GM21423 (cell line): Measurements from ENCODE around the gene SSH2.
"Not testable (repeated sequence)": the region's sequence is repeated elsewhere in the genome, so short reads cannot be mapped to it uniquely, and the experiment has no call there.

Experiments
- ATAC-seq: cut with Tn5 transposase; IDR thresholded peaks from one replicate; pipeline ENCODE4 v1.9.1; 2021; ENCODE audit warnings: mild to moderate bottlenecking, moderate library complexity; ENCODE audit not compliant: unreplicated experiment

Gene SSH2

GRCh38 chr17:29711588-29712385 is 218.2 kb downstream of the SSH2 start:
- no peak for ATAC-seq

DNA sequence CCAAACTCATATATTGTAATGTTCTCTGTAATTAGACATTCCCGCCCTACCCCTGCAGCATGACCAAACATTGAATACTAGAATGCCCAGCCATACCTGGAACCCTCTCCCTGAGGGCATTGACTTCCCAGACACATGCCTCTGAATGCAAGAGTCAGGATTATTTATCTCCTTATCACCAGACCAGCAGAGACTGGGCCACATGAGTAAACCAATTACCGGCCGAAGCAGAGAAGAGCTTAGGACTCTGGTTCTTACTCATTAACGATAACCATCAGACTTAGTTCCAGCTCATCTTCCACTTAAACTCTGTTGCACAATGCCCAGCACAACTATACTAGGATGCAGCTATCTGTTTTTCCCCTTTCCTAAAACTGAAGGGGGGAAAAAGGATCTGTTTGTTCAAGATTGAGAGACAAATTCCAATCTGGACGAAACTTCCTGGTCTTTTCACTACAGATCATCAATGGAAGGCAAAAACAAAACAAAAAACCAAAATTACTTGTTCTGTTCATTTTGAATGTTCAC is 219.1 kb downstream of the SSH2 start:
- ATAC-seq, result no peak

DNA sequence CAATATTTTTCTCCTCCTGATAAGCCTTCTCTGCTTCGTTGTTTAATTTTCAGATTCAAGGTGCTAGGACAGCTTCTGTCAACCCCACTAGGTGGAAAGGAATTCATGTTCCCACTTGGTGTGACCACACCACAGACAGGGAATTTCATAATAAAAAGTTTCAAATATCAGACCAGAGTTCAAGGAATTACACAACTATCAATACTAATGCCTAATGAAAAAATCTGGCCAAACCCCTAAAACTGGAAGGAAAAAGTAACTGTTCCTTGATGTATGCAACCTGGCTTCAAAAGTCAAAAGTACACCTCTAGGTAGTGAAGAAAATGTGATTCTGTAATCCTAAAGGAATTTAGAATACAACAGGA is 219.5 kb downstream of the SSH2 start:
- no peak for ATAC-seq

DNA sequence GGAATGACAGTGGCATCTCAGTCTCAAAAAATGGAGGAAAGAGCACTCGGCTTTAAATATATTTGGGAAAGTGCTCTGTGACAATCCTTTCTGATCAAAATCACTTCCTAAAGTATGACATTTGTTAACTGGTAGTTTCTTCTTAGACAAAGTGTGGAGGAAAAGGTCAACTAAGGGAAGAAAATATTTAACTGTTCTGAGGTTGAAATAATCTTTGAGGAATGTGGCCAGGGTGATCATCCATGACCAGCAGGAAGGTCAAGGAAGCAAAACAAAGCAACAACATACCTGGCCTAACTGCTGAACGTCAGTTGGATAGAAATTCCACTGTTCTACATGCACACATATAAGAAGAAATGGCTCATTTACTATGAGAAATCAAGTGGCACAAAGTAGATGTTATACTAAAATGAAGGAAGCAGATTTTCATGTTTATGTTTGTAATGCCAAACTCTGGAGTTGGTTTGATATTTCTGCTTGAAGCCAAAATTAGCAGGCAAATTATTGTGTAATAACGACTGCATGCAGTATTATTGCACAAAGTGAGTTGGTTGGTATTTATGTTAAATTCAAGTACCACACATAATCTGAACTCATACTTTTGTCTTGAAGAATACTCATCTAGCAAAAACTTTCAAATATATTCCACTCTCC is 220.0 kb downstream of the SSH2 start:
- ATAC-seq, result no peak

DNA sequence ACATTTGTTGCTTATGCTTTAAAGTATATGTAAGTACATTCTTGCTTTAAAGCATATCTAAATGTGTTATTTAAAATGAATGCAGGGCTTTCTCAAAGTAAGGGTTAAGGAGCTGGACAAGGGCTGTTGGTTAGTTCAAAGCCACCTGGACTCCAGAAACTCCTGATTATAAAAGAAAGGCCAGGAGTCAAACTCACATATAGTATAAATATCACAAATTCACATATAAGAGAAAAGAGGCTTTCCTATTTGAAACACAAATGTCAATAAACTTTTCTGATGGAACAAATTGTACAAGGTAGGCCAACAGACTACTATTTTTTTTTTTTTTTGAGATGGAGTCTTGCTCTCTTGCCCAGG is 222.8 kb downstream of the SSH2 start:
- ATAC-seq, result no peak

GRCh38 chr17:29706045-29706431 is 224.0 kb downstream of the SSH2 start:
- no peak for ATAC-seq

DNA sequence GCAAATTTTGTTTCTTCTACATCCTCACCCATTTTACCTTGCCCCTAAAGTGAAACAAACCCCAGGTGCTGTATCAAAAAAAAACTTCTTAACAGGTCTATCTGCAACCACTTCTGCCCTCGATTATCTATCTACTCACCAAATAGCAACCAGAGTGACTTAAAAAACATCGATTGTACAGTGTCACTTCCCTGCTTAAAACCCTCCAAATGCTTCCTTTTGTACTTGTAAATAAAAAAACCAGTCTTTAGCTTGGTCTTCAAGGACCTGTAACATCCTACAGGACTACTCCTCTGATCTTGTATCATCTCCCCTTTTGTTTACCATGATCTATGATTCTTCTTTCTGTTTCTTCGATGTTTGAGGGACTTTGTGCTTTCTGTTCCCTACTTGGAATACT is 224.6 kb downstream of the SSH2 start:
- no peak for ATAC-seq

DNA sequence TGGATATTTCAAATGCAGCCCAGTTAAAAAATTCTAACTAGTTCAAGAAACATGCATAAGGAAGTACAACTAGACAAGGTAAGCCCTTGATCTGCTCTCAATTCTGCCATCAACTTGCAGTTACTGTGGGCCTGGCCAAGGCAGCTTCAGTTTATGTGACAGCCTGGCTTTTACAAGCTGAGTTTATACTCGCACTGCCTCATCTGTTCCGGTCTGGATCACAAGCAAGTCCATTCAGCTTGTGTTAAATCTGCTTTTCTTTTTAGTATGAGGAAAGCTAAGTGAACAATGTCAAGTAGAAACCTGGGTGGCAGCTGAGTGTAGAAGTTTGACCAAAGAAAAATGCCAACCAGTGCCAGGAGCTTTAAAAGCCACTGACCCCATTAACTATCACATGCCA is 230.7 kb downstream of the SSH2 start:
- no peak for ATAC-seq

DNA sequence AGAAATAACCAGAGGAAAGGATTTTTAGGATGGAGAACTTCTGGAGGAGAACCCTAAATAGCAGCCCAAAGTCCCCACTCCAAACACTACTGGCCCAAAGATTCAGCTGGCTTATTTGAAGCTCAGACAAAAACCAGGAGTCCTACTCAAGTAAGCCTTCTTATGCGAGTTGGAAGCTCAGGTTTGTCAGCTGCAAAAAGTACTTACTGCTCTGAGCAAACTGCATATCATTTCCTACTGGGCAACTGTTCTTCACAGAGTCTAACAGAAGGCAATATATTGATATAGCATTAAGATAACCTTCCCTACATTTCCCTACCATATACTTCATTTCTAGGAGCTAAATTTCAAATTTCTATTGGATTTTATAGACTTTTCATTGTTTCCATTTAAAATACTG is 231.2 kb downstream of the SSH2 start:
- ATAC-seq, result no peak

- ATAC-seq, result no peak
Measured at GRCh38 chr17:29698019-29698777, 231.8 kb downstream of the SSH2 start.

DNA sequence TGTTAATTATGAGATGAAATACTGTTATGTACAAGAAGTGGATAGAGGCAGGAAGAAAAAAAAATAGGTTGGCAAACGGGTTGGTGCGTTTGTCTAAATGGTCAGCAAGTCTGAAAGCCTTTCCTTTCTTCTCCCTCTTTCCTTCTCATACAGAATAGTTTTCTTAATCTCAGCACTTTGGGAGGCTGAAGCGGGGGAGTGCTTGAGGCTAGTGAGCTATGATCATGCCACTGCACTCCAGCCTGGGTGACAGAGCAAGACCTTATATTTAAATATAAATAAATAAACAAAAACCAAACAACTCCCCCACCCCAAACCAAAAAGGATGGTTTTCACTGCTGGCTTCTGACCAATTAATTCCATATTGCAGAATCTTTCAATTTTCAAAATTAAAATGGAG is 232.7 kb downstream of the SSH2 start:
- no peak for ATAC-seq

- no peak for ATAC-seq
Measured at GRCh38 chr17:29694918-29695563, 235.0 kb downstream of the SSH2 start.

DNA sequence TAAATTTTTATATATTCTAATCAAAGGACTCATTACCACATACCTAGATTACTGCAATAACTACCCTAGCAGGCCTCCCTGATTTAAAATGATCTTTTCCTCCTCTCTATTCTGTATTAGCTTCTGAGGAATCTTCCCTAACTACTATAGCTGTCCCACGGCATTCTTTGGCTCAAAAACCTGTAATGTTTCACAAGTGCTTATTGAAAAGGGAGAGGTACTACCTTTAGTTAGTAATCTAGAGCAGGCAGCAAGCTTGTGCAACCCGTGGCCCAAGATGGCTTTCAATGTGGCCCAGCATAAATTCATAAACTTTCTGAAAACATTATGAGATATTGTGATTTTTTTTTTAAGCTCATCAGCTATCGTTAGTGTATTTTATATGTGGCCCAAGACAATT is 236.3 kb downstream of the SSH2 start:
- no peak for ATAC-seq

DNA sequence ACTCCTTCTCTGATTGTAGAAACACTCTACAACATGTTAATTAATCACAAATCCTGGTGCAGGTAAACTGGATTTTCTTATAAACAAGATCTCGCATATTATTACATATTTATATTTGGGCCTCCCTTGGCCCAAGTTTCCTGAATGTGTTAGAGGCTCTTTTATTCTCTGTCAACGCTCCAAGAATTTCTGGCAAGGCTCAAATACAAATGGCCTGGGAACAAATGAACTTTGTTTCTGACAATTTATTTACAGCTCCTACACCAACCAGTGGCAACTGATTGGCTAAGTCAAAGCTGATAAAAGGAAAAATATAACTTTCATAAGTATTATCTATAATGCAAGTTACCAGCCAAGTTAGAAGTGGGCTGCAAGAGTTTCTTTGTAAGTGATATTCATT is 242.4 kb downstream of the SSH2 start:
- no peak for ATAC-seq

DNA sequence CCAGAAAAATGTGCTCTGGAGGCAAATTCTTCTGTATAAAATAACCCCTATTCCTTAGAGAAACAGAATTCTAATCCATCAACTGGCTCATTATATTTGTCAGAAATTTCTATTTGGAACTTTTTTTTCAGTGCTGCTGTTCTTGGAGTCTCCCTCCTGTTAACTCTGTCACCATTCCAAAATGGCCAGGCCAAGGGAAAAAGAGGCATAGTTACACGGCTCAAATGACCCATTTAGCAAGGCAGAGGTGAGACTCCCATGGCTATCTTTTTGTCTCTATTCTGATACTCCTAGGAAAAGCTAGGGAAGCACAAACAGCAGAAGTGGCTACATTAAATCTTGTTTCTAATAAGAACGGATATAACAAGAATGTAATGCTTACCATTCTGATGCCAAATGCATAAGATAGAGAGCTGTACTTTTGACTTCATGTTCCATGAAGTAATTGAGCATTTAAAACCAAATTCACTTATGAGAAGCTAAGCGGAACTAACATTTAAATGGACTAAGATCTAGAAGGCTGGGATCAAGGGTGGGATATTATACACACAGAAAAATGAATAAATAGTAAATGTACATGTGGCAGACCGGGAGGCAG is 242.9 kb downstream of the SSH2 start:
- ATAC-seq, result no peak

DNA sequence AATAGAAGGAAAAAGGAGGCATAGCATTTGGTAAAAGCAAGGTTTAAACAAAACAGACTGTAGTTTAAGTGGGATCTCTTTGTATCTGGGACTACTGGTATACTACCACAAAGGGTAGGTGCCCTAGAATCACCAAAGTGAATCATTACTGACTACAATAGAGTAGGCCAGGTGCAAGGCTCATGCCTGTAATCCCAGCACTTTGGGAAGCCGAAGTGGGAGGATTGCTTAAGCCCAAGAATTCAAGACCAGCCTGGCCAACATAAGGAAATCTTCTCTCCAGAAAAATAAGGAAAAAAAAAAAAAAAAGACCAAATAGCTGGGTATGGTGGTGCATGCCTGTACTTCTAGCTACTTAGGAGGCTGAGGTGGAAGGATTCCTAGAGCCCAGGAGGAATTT is 246.5 kb downstream of the SSH2 start:
- ATAC-seq, result no peak

DNA sequence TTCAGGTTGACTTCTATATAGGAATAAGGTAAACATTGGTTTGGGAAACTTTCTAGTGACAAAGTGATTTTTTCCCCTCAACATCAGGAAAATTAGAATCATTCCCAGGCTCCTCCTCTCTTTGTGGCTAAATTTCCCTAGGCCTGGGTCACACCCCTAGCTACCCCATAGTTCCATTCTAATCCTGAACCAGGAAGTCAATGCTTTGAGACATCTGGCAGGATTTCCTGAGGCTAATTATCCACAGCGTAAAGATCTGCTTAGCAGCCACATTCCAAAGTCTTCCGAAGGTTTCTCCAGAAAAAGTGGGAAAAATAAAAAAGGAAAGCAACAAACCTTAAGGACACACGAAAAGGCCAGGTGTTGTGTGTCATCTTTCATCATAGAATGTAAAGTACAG is 247.0 kb downstream of the SSH2 start:
- ATAC-seq, result no peak

- ATAC-seq, result no peak
Measured at GRCh38 chr17:29682054-29682453, 248.0 kb downstream of the SSH2 start.

- no peak for ATAC-seq
Measured at GRCh38 chr17:29677824-29678223, 252.2 kb downstream of the SSH2 start.

GRCh38 chr17:29677221-29677791 is 252.7 kb downstream of the SSH2 start:
- no peak for ATAC-seq

DNA sequence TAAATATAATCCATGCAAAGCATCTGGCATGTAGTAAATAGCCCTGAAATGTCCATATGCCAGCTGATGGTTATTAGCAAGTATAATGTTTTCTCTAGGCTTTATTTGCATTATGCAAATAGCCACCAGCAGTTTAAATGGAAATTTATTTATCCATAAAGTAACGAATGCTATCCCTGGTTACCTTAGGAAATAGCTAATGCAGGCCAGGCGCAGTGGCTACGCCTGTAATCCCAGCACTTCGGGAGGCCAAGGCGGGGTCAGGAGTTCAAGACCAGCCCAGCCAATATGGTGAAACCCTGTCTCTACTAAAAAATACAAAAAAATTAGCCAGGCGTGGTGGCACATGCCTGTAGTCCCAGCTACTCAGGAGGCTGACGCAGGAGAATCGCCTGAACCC is 254.1 kb downstream of the SSH2 start:
- not testable (repeated sequence) for ATAC-seq
